GM10266 (cell line): Measurements from ENCODE around the gene NECTIN3.

ENCODE experiments used
- DNase-seq: peaks from one replicate; pipeline ENCODE4 v3.0.0; 2012; ENCODE audit errors: extremely low spot score
- TF ChIP-seq, protein P1 (sequence below): IDR thresholded peaks from 2 replicates; pipeline ENCODE4 v1.5.1; 2012; ENCODE audit warnings: mild to moderate bottlenecking, low read depth; ENCODE audit not compliant: control insufficient read depth, insufficient read depth; ENCODE audit errors: missing control alignments

Gene NECTIN3

DNA sequence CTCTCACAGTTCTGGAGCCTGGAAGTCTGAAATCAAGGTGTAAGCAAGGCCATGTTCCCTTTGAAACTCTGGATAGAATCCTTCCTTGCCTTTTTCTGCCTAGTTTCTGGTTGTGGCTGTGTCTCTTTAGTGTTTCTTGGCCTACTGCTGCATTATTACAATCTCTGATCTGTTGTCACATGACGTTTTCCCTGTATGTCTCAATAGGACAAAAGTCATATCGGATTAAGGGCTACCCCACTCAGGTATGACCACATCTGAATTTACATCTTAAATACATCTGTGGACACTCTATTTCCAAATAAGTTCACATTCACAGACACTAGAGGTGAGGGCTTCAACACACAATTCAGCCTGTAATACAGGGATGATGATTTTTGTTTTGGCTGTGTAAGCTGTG is 13.3 kb downstream of the NECTIN3 start:
- no peak for DNase-seq
- TF ChIP-seq, protein P1, sequence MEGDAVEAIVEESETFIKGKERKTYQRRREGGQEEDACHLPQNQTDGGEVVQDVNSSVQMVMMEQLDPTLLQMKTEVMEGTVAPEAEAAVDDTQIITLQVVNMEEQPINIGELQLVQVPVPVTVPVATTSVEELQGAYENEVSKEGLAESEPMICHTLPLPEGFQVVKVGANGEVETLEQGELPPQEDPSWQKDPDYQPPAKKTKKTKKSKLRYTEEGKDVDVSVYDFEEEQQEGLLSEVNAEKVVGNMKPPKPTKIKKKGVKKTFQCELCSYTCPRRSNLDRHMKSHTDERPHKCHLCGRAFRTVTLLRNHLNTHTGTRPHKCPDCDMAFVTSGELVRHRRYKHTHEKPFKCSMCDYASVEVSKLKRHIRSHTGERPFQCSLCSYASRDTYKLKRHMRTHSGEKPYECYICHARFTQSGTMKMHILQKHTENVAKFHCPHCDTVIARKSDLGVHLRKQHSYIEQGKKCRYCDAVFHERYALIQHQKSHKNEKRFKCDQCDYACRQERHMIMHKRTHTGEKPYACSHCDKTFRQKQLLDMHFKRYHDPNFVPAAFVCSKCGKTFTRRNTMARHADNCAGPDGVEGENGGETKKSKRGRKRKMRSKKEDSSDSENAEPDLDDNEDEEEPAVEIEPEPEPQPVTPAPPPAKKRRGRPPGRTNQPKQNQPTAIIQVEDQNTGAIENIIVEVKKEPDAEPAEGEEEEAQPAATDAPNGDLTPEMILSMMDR, result no peak

DNA sequence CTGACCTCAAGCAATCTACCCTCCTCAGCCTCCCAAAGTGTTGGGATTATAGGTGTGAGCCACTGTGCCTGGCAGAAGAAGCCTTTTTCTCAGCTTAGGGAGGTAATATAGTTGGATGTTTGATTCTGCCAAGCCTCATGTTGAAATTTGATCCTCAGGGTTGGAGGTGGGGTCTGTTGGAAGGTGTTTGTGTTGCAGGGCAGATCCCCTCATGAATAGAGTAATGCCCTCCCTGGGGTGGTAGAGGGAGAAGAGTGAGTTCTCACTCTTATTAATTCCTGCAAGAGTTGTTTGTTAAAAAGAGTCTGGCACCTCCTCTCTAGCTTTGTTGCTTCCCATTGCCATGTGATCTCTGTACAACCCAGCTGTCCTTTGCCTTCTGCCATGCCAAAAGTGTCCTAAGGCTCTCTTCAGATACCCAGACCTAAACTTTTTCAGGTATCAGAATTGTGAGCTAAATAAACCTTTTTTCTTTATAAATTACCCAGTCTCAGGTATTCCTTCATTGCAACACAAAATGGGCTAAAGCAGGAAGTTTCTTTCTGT is 16.4 kb downstream of the NECTIN3 start:
- TF ChIP-seq, protein P1, result no peak

DNA sequence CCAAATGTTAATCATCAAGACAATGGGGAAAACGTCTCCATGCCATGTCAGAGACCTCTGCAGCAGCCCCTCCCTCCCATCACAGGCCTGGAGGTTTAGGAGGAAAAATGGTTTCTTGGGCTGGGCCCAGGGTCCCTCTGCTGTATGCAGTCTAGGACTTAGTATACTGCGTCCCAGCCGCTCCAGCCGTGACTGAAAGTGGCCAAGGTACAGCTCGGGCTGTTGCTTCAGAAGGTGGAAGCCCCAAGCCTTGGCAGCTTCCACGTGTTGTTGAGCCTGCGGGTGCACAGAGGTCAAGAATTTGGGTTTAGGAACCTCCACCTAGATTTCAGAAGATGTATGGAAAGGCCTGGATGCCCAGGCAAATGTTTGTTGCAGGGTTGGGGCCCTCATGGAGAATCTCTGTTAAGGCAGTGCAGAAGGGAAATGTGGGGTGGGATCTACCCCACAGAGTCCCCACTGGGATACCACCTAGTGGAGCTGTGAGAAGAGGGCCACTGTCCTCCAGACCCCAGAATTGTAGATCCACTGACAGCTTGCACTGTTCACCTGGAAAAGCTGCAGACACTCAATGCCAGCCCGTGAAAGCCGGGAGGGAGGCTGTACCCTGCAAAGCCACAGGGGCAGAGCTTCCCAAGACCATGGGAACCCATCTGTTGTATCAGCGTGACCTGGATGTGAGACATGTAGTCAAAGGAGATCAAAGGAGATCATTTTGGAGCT is 25.0 kb downstream of the NECTIN3 start:
- TF ChIP-seq, protein P1, result no peak
- no peak for DNase-seq

More for the DNA sequence above, 16.4 kb downstream of the NECTIN3 start:
- no peak for DNase-seq

DNA sequence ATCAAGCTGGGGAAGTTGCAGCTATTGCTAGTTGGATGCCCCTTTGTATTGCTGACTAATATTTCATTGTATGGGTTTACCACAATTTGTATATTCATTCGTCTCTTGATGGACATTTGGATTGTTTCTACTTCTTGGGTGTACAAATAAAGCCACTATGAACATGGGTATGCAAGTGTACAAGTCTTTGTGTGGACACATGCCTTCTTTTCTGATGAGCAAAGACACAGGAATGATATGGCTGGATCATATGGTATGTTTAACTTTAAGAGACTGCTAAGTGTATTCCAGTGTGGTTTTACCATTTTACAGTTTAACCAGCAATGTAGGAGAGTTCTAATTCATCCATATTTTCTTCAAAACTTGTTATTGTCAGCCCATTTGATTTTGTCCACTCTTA is 32.2 kb downstream of the NECTIN3 start:
- TF ChIP-seq, protein P1, result no peak
- no peak for DNase-seq

DNA sequence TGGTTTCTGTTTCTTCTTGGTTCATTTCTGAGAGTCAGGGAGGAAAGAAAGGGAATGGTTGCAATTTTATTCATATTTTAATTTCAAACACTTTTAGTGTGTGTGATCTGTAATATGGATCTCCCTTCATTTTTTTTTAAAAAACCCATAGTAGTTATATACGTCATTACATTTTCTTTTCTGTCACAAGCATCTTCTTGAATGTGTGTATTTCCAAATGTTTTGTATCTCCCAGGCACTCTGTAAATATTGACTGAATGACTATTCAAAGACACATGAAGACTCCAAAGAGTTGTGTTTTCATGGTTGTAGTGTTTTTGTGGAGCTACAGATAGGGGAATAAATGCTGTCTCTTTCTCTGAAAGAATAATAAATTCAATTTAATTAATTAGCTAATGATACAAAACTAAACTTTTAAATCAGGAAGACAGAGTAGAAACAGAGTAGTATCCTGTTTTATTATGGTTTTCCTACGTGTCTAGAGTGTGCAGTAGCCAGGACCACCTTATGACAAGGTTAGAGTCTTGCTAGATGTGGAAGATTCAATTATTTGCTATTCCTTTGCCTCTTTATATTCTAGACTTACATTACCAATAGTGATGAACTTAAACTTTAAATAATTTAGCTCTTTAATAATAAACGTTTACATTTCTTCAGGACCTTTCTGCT is 35.5 kb downstream of the NECTIN3 start:
- TF ChIP-seq, protein P1, result no peak
- DNase-seq, result no peak

DNA sequence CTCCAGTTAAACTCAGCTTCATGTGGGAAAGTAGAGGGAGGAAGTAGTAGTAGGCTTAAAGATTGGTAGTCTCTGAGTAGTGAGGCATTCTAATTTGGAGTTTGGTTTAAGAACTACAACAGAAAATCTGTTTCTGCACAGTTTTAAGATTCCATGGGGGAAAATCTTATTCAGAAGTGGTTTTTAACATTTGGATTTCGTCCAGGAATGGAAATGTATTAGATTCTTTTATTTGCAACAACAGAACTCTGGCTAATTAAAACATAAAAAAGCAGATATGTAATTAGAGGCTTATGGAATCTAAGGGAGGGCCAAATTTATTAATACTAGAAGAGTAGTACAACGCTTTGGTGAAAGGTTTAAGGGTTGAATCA is 36.0 kb downstream of the NECTIN3 start:
- DNase-seq, result no peak
- TF ChIP-seq, protein P1, result no peak

DNA sequence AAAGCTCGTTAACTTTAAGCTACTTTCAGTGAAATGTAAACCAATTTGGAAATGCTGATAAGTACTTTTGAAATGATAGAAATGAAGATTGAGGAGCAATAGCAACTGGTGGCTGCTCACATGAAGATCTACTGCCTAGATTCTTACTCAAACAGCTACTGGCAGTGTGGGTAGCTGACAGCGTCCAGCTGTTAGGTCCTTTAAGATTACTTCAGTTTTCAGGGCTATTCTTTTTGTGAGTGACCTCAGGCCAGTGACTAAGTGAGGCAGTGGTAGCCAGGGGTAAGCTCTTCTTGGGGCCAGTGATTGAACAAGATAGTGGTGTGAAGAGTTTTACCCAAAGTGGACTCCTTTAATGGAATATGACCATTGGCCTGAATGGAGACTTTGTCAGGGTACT is 41.3 kb downstream of the NECTIN3 start:
- TF ChIP-seq, protein P1, result no peak
- DNase-seq, result no peak
